Trophoblast cell (in vitro differentiated cells and primary cell): ENCODE measurements around the gene AMDHD2.
A peak's percentile ranks its signal among the peaks of the same experiment; 100 is the strongest.

Experiments used
- DNase-seq, 2 donors: peaks; one replicate each; pipeline ENCODE4 v3.0.0-alpha.2; 2016
- H2AFZ ChIP-seq: 2 replicates; pipeline ENCODE4 v1.6.1; 2013; ENCODE audit warnings: low read length, moderate library complexity, mild to moderate bottlenecking; ENCODE audit not compliant: insufficient read depth, poor library complexity
- H2AK5ac ChIP-seq: 2 replicates; pipeline ENCODE4 v1.6.1; 2013; ENCODE audit warnings: mild to moderate bottlenecking, low read length
- H2BK120ac ChIP-seq: 2 replicates; pipeline ENCODE4 v1.6.1; 2013; ENCODE audit warnings: low read length, mild to moderate bottlenecking, moderate library complexity; ENCODE audit not compliant: insufficient read depth, poor library complexity
- H2BK12ac ChIP-seq: 2 replicates; pipeline ENCODE4 v1.6.1; 2013; ENCODE audit warnings: mild to moderate bottlenecking, low read length, moderate library complexity
- H2BK5ac ChIP-seq: 2 replicates; pipeline ENCODE4 v1.6.1; 2013; ENCODE audit warnings: low read length, low read depth, moderate library complexity, mild to moderate bottlenecking; ENCODE audit not compliant: poor library complexity
- H3K14ac ChIP-seq: 2 replicates; pipeline ENCODE4 v1.6.1; 2013; ENCODE audit warnings: mild to moderate bottlenecking, low read length
- H3K18ac ChIP-seq: 2 replicates; pipeline ENCODE4 v1.6.1; 2013; ENCODE audit warnings: mild to moderate bottlenecking, low read length
- H3K23ac ChIP-seq: 2 replicates; pipeline ENCODE4 v1.6.1; 2013; ENCODE audit warnings: low read length
- H3K27ac ChIP-seq: 2 replicates; pipeline ENCODE4 v1.5.1; 2013; ENCODE audit warnings: low read depth, mild to moderate bottlenecking, inconsistent platforms, low read length, moderate library complexity
- H3K27me3 ChIP-seq: 2 replicates; pipeline ENCODE4 v1.6.1; 2013; ENCODE audit warnings: inconsistent platforms, mild to moderate bottlenecking, low read length, moderate library complexity; ENCODE audit not compliant: insufficient read depth
- H3K36me3 ChIP-seq, 2 experiments: 1 replicate in 1 of 2; 2 replicates in 1 of 2; pipeline ENCODE4 v1.6.1; 2013; ENCODE audit warnings: low read length in 2 of 2, mild to moderate bottlenecking in 2 of 2, moderate library complexity in 1 of 2; ENCODE audit not compliant: insufficient read depth in 2 of 2, control insufficient read depth in 1 of 2
- H3K4ac ChIP-seq: 2 replicates; pipeline ENCODE4 v1.6.1; 2013; ENCODE audit warnings: low read depth, mild to moderate bottlenecking, low read length, moderate library complexity
- H3K4me1 ChIP-seq, 2 experiments: 1 replicate in 1 of 2; 2 replicates in 1 of 2; pipeline ENCODE4 v1.6.1; 2013; ENCODE audit warnings: low read length in 2 of 2, mild to moderate bottlenecking in 2 of 2, moderate library complexity in 1 of 2; ENCODE audit not compliant: insufficient read depth in 2 of 2, control insufficient read depth in 1 of 2
- H3K4me2 ChIP-seq: 2 replicates; pipeline ENCODE4 v1.6.1; 2013; ENCODE audit warnings: inconsistent platforms, mild to moderate bottlenecking, low read length, moderate library complexity
- H3K4me3 ChIP-seq: 2 replicates; pipeline ENCODE4 v1.5.1; 2013; ENCODE audit warnings: mild to moderate bottlenecking, low read depth, low read length, inconsistent platforms
- H3K79me1 ChIP-seq: one replicate; pipeline ENCODE4 v1.6.1; 2013; ENCODE audit warnings: low read length
- H3K79me2 ChIP-seq: 2 replicates; pipeline ENCODE4 v1.6.1; 2013; ENCODE audit warnings: low read length, mild to moderate bottlenecking; ENCODE audit not compliant: control insufficient read depth, insufficient read depth, poor library complexity
- H3K9ac ChIP-seq: 2 replicates; pipeline ENCODE4 v1.6.1; 2013; ENCODE audit warnings: mild to moderate bottlenecking, low read length
- H3K9me3 ChIP-seq: 2 replicates; pipeline ENCODE4 v1.6.1; 2013; ENCODE audit warnings: low read depth, mild to moderate bottlenecking, control low read depth, inconsistent platforms, low read length; ENCODE audit not compliant: insufficient read depth
- H4K12ac ChIP-seq: 2 replicates; pipeline ENCODE4 v1.6.1; 2013; ENCODE audit warnings: low read depth, mild to moderate bottlenecking, low read length, moderate library complexity
- H4K8ac ChIP-seq: 2 replicates; pipeline ENCODE4 v1.6.1; 2013; ENCODE audit warnings: low read depth, mild to moderate bottlenecking, low read length, moderate library complexity
- H4K91ac ChIP-seq: one replicate; pipeline ENCODE4 v1.6.1; 2013; ENCODE audit warnings: low read depth, mild to moderate bottlenecking, low read length, moderate library complexity
- WGBS: extraction: QIAGEN DNeasy Blood & Tissue Kit; methylation state at CpG from one replicate; pipeline ENCODE4 v1.1.7; 2013; ENCODE audit warnings: missing lambda C conversion rate; ENCODE audit not compliant: insufficient read length, insufficient coverage; ENCODE audit errors: extremely low coverage; 5-methylcytosine and 5-hydroxymethylcytosine counted together

The AMDHD2 gene

DNA sequence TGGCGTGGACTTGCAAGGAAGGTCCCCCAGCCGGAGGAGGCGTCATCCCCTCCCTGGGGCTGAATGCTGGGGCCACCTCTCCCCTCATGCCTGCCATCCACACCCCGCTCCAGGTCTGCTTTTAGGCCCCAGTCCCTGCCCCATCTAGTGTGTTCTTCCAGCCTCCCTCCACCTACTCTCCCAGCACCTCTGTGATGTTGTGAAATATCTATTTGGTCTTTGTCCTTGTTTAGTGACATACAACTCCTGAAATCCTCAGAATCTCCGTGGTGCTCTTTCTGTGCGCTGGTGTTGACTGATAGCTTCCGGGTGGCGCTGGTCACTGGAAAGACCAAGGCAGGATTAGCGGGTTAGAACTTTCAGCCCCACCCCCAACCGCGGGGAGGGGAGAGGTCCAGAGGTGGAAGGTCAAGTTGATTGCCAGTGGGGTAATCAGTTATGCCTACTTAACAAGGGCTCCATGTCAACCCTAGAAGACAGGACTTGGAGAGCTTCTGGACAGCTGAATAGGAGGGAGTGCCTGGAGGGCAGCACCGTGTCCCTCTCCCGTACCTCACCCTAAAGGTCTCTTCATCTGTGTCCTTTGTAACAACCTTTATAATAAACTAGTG lies 35.2 kb upstream of the AMDHD2 start:
- H2BK5ac ChIP-seq = no peak overlapping the region
- no peak overlapping the region for H3K4me2 ChIP-seq
- H2AK5ac ChIP-seq = no peak overlapping the region
- no peak overlapping the region for H3K4ac ChIP-seq
- no peaks in the 10 kb centered on the region for H3K36me3 ChIP-seq
- H3K14ac ChIP-seq = no peak overlapping the region
- no peak overlapping the region for H3K23ac ChIP-seq
- DNase-seq = peak in 1 of 2 donors; percentile 62
- peaks cover 4 to 5% of the 10 kb centered on the region in 2 experiments for H3K4me1 ChIP-seq
- no peak overlapping the region for H2AFZ ChIP-seq
- H3K79me1 ChIP-seq = no peaks in the 10 kb centered on the region
- H3K79me2 ChIP-seq = no peaks in the 10 kb centered on the region
- no peak overlapping the region for H4K12ac ChIP-seq
- no CpG with 5 or more reads among the region's 13 CpGs for WGBS
- H4K91ac ChIP-seq = no peak overlapping the region
- H3K18ac ChIP-seq = no peak overlapping the region
- no peak overlapping the region for H3K4me3 ChIP-seq
- no peak overlapping the region for H3K27ac ChIP-seq
- H3K27me3 ChIP-seq = no peaks in the 10 kb centered on the region
- H2BK12ac ChIP-seq = no peak overlapping the region
- H3K9ac ChIP-seq = no peak overlapping the region
- H4K8ac ChIP-seq = no peak overlapping the region
- peaks cover 2% of the 10 kb centered on the region for H3K9me3 ChIP-seq
- H2BK120ac ChIP-seq = no peak overlapping the region

DNA sequence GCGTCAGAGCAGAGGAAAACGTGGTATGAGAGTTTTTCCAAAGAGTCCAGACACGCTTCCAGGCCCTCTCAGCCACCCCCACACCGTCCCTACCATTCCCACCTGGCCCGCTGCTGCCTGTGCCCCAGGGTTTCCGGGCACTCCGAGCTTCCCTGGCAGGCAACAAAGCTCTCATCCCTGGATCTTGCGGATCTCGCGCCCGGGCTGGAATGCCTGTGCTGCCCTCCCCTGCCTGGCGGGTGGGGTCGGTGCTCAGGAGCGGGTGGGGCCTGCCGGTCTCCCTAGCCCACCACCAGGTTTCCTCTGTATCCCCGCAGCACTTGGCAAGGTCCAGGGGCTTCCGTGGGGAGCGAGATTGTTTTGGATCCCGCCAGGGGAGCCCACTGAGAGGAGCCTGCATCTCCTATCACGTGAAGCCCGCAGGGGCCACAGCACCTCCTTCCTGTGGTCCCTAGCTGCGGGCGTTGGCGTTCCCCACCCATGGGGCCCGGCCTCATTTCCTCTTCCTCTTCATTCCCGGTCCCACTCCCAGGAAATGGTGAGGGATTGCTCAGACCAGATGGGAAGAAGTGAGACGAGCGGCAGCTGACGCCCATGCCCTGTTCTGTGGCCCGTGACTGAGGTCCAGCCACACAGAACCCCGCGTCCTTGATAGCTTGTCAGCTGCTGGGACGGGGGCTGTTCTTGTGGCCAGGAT lies 34.2 kb upstream of the AMDHD2 start:
- WGBS = no CpG with 5 or more reads among the region's 33 CpGs
- Histone ChIP-seq H3K4ac (no peak overlapping the region), H3K18ac (no peak overlapping the region), H3K36me3 (no peaks in the 10 kb centered on the region), H3K4me2 (no peak overlapping the region), H3K27ac (no peak overlapping the region), H4K91ac (no peak overlapping the region), H2BK12ac (no peak overlapping the region), H4K12ac (no peak overlapping the region), H2BK5ac (no peak overlapping the region), H3K79me2 (no peaks in the 10 kb centered on the region), H4K8ac (no peak overlapping the region), H3K14ac (no peak overlapping the region), H3K9ac (no peak overlapping the region), H3K4me1 (peaks cover 4 to 5% of the 10 kb centered on the region in 2 experiments), H2AFZ (no peak overlapping the region), H2BK120ac (no peak overlapping the region), H3K23ac (no peak overlapping the region), H3K4me3 (no peak overlapping the region), H3K9me3 (peaks cover 2% of the 10 kb centered on the region), H3K27me3 (no peaks in the 10 kb centered on the region), H2AK5ac (no peak overlapping the region), H3K79me1 (no peaks in the 10 kb centered on the region)
- no peak for DNase-seq

- H3K4me3 ChIP-seq = no peak overlapping the region
- no peak overlapping the region for H2AK5ac ChIP-seq
- no peak overlapping the region for H3K23ac ChIP-seq
- H2BK12ac ChIP-seq = no peak overlapping the region
- H4K91ac ChIP-seq = no peak overlapping the region
- H2BK5ac ChIP-seq = no peak overlapping the region
- peaks cover 2% of the 10 kb centered on the region for H3K9me3 ChIP-seq
- H3K27ac ChIP-seq = no peak overlapping the region
- H3K27me3 ChIP-seq = no peaks in the 10 kb centered on the region
- H2BK120ac ChIP-seq = no peak overlapping the region
- no peak overlapping the region for H3K9ac ChIP-seq
- H3K4me2 ChIP-seq = no peak overlapping the region
- H3K79me2 ChIP-seq = no peaks in the 10 kb centered on the region
- no peaks in the 10 kb centered on the region for H3K36me3 ChIP-seq
- H3K4me1 ChIP-seq = peaks cover 4 to 5% of the 10 kb centered on the region in 2 experiments
- no peak overlapping the region for H4K8ac ChIP-seq
- no peak overlapping the region for H3K14ac ChIP-seq
- H4K12ac ChIP-seq = no peak overlapping the region
- no peak overlapping the region for H3K18ac ChIP-seq
- H3K79me1 ChIP-seq = no peaks in the 10 kb centered on the region
- no CpG with 5 or more reads among the region's 29 CpGs for WGBS
- no peak overlapping the region for H2AFZ ChIP-seq
- no peak overlapping the region for H3K4ac ChIP-seq
- DNase-seq = peak in 1 of 2 donors; percentile 54
Measured at GRCh38 chr16:2486645-2487516, 33.3 kb upstream of the AMDHD2 start.

DNA sequence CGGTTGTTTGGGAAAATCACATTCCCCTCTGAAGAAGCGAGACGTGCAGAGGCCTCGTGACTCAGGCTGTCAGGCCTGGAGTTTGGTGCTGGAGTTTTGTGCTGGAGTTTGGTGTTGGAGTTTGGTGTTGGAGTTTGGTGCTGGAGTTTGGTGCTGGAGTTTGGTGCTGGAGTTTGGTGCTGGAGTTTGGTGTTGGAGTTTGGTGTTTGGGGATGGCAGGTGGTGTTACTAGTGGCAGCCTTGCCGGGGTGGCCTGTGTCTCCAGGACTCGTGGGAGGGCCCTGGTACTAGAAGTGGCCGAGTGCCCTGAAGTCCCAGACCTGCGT lies 32.7 kb upstream of the AMDHD2 start:
- Histone ChIP-seq H3K79me2 (no peaks in the 10 kb centered on the region), H2BK120ac (no peak overlapping the region), H3K9me3 (no peaks in the 10 kb centered on the region), H3K23ac (no peak overlapping the region), H2AK5ac (no peak overlapping the region), H4K8ac (no peak overlapping the region), H2AFZ (no peak overlapping the region), H3K27me3 (no peaks in the 10 kb centered on the region), H3K4ac (no peak overlapping the region), H3K4me1 (peaks cover 4 to 5% of the 10 kb centered on the region in 2 experiments), H3K18ac (no peak overlapping the region), H3K27ac (no peak overlapping the region), H3K9ac (no peak overlapping the region), H3K14ac (no peak overlapping the region), H2BK12ac (no peak overlapping the region), H2BK5ac (no peak overlapping the region), H3K36me3 (no peaks in the 10 kb centered on the region), H4K12ac (no peak overlapping the region), H4K91ac (no peak overlapping the region), H3K79me1 (no peaks in the 10 kb centered on the region), H3K4me2 (no peak overlapping the region), H3K4me3 (no peak overlapping the region)
- no peak for DNase-seq
- WGBS = no CpG with 5 or more reads among the region's 8 CpGs
